ENCODE measurements around the gene POLR1D. TPM values are rescaled to one million over a fixed set of nuclear protein-coding genes. Genes with fewer than 3 reads are reported as not detected.

The POLR1D gene
- total RNA-seq, 1 donor from 2014 or later, result 73.5 TPM

DNA sequence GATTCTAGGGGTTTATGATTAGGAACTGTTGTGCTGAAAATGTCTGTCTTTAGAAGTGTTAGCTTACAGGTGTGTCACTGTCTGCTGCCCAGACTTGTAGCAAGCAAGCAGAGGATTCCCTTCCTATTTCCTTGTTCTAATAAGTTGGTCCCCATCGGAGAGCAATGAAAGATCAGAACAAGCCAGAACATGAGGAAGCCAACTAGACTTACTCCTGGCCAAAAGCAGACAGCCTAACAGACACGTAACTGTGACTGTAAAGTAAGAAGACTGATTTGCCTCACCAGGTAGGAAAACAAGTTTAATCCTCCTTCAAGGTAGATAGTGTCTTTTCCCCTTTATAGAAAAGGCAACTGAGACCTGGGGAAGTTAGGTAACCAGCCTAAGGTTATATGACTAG is 12.5 kb downstream of the POLR1D start:
- Histone ChIP-seq H3K9me3 (replicated peaks) (no peaks in the 10 kb centered on the region), H3K27me3 (ENCODE audit: low read depth) (no peaks in the 10 kb centered on the region), H3K36me3 (no peaks in the 10 kb centered on the region), H3K4me1 (peaks cover 37% of the 10 kb centered on the region), H3K27ac (replicated peaks) (no peak overlapping the region), H3K4me3 (no peak overlapping the region)
- no peak for DNase-seq
- intact Hi-C loops (cut with micrococcal nuclease), result no loop called here
- no peak for TF ChIP-seq CTCF (IDR thresholded peaks at IDR 0.05; ENCODE audit: borderline replicate concordance)

- no peak for DNase-seq
- no peak for TF ChIP-seq CTCF (IDR thresholded peaks at IDR 0.05; ENCODE audit: borderline replicate concordance)
- no peak overlapping the region for H3K27ac ChIP-seq (replicated peaks)
These were observed 13.1 kb downstream of the POLR1D start for GRCh38 chr13:27634791-27635190.

DNA sequence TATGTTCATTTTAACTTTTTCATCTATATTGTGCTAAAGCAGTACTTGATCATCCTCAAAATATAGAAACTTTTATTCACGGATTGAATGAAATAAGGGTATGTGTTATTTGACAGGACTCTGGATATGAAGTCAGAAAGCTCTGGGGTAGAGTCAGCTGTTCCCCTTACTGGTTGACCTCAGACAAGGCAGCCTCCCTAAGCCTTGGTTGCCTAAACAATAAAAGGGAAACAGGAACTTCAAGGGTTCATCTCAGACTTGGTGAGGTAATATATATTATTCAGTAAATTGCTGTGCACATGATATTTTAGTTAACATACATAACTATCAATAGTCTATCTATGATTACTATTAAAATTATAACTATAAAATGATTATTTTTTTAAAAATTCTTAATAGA is 13.6 kb downstream of the POLR1D start:
- H3K36me3 ChIP-seq, result no peaks in the 10 kb centered on the region
- no peak overlapping the region for H3K27ac ChIP-seq (replicated peaks)
- no peak for TF ChIP-seq CTCF (IDR thresholded peaks at IDR 0.05; ENCODE audit: borderline replicate concordance)
- no peak overlapping the region for H3K4me3 ChIP-seq
- no peak for DNase-seq
- peaks cover 38% of the 10 kb centered on the region for H3K4me1 ChIP-seq
- H3K9me3 ChIP-seq (replicated peaks), result no peaks in the 10 kb centered on the region
- no peaks in the 10 kb centered on the region for H3K27me3 ChIP-seq (ENCODE audit: low read depth)
- intact Hi-C loops (cut with micrococcal nuclease), result no loop called here

More at GRCh38 chr13:27634791-27635190, 13.1 kb downstream of the POLR1D start:
- H3K36me3 ChIP-seq, result no peaks in the 10 kb centered on the region
- no peak overlapping the region for H3K4me3 ChIP-seq
- H3K9me3 ChIP-seq (replicated peaks), result no peaks in the 10 kb centered on the region
- H3K4me1 ChIP-seq, result peaks cover 37% of the 10 kb centered on the region
- intact Hi-C loops (cut with micrococcal nuclease), result no loop called here
- no peaks in the 10 kb centered on the region for H3K27me3 ChIP-seq (ENCODE audit: low read depth)

DNA sequence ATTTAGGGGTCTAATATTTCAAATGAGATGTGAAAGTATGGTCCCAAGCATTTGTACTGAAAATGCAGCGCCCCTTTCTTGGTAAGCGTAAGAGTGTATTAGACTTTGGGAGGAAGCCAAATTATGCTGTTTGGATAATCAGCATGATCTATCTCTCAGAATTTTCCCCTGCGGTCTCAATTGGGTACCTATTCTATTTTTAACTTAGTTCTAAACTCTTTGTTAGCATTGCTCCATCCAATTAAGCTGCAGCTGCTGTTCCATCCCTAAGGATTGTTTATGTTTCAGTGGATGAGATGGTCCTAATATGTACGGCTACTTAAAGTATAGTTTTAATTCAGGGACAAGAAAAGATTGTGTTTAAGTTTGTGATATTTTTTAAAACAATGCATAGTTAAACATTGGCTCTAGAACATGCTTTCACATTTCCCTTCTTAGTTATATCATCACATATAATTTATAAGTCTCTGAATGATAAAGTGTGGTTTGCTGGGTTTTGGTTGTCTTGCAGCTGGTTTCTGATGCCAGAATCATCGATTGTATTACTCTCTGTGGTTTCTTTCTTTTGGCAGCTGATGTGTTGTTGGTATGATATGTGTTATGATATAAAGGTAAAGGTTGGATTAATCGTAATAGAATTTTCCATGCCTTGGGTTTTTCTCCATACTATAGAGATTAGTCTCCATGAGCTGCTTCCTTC is 15.0 kb downstream of the POLR1D start:
- H3K9me3 ChIP-seq (replicated peaks), result no peaks in the 10 kb centered on the region
- intact Hi-C loops (cut with micrococcal nuclease), result no loop called here
- H3K4me3 ChIP-seq, result no peak overlapping the region
- DNase-seq, result no peak
- no peak for TF ChIP-seq CTCF (IDR thresholded peaks at IDR 0.05; ENCODE audit: borderline replicate concordance)
- no peaks in the 10 kb centered on the region for H3K27me3 ChIP-seq (ENCODE audit: low read depth)
- no peaks in the 10 kb centered on the region for H3K36me3 ChIP-seq
- H3K27ac ChIP-seq (replicated peaks), result no peak overlapping the region
- peaks cover 38% of the 10 kb centered on the region for H3K4me1 ChIP-seq

GRCh38 chr13:27637289-27637626 is 15.6 kb downstream of the POLR1D start:
- Histone ChIP-seq H3K4me3 (no peak overlapping the region), H3K9me3 (replicated peaks) (no peaks in the 10 kb centered on the region), H3K4me1 (peaks cover 40% of the 10 kb centered on the region), H3K36me3 (no peaks in the 10 kb centered on the region), H3K27me3 (ENCODE audit: low read depth) (no peaks in the 10 kb centered on the region), H3K27ac (replicated peaks) (no peak overlapping the region)
- DNase-seq, result no peak
- intact Hi-C loops (cut with micrococcal nuclease), result no loop called here
- TF ChIP-seq CTCF (IDR thresholded peaks at IDR 0.05; ENCODE audit: borderline replicate concordance), result no peak

All from left ventricle myocardium inferior (tissue), 1 donor.